ENCODE data around the gene METTL9.

DNA sequence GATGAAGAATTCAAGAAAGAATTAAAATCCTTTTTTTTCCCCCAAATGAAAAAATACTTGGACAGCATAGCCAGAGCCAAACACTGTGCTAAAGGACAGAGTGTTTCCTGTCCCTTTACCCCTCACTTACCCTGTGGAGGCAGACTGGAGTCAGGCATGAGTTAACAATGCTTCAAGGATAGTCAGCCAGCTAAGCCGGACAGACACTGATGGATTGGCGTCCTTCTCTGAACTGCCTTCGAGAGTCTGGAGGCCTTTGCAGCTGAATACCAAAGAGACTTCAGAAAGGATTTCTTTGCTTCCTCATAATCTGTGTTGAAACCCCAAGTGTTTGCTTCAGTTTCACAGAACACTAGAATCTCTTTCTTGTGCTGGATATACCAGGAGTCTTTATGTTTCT is 4.6 kb downstream of the METTL9 start:
- TF ChIP-seq, protein P1, sequence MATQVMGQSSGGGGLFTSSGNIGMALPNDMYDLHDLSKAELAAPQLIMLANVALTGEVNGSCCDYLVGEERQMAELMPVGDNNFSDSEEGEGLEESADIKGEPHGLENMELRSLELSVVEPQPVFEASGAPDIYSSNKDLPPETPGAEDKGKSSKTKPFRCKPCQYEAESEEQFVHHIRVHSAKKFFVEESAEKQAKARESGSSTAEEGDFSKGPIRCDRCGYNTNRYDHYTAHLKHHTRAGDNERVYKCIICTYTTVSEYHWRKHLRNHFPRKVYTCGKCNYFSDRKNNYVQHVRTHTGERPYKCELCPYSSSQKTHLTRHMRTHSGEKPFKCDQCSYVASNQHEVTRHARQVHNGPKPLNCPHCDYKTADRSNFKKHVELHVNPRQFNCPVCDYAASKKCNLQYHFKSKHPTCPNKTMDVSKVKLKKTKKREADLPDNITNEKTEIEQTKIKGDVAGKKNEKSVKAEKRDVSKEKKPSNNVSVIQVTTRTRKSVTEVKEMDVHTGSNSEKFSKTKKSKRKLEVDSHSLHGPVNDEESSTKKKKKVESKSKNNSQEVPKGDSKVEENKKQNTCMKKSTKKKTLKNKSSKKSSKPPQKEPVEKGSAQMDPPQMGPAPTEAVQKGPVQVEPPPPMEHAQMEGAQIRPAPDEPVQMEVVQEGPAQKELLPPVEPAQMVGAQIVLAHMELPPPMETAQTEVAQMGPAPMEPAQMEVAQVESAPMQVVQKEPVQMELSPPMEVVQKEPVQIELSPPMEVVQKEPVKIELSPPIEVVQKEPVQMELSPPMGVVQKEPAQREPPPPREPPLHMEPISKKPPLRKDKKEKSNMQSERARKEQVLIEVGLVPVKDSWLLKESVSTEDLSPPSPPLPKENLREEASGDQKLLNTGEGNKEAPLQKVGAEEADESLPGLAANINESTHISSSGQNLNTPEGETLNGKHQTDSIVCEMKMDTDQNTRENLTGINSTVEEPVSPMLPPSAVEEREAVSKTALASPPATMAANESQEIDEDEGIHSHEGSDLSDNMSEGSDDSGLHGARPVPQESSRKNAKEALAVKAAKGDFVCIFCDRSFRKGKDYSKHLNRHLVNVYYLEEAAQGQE (IDR thresholded peaks at IDR 0.05; ENCODE audit: insufficient read depth in 1 of 2, low read depth in 2 of 2, low read length in 2 of 2): no peak
- TF ChIP-seq POLR2AphosphoS5 (IDR thresholded peaks at IDR 0.05; ENCODE audit: low read depth, low read length): no peak

Measured in PFSK-1 (cell line).